Measurements from ENCODE around the gene PITPNC1. TPM values are rescaled to one million over a fixed set of nuclear protein-coding genes. Genes with fewer than 3 reads are reported as not detected.

The PITPNC1 gene
- total and polyA plus RNA-seq, 11 donors: 7.0 to 20.8 (median 11.3) TPM

GRCh38 chr17:67636834-67637520 lies 259.9 kb downstream of the PITPNC1 start:
- H3K36me3 ChIP-seq: peaks cover 0 to 13% (median 4%) of the 10 kb centered on the region in 9 donors
- ATAC-seq (no peak), DNase-seq (no peak)
- H3K27ac ChIP-seq: no peak overlapping the region
- TF ChIP-seq POLR2A (IDR thresholded peaks at IDR 0.05) (no peak), CTCF (IDR thresholded peaks at IDR 0.05) (no peak)
- no peaks in the 10 kb centered on the region for H3K9me3 ChIP-seq
- peaks cover 0 to 30% (median 9%) of the 10 kb centered on the region in 12 donors for H3K4me1 ChIP-seq
- no peaks in the 10 kb centered on the region for H3K27me3 ChIP-seq
- H3K4me3 ChIP-seq: no peak overlapping the region
- intact Hi-C loops (cut with DNase I): loop anchor here in 3 of 10 donors (5.0 to 10.0 kb wide), 3 partner anchors 50 to 260 kb away; partner anchors contain the start of gene PITPNC1 (in 1 of the 3)
- WGBS, 4 donors: 75 to 86% (median 77%) methylated on average over 13 of the region's 13 CpGs

GRCh38 chr17:67637901-67638641 lies 261.0 kb downstream of the PITPNC1 start:
- DNase-seq: no peak
- no peaks in the 10 kb centered on the region for H3K9me3 ChIP-seq
- TF ChIP-seq CTCF (IDR thresholded peaks at IDR 0.05) (no peak), POLR2A (IDR thresholded peaks at IDR 0.05) (no peak)
- H3K27ac ChIP-seq: no peak overlapping the region
- ATAC-seq: no peak
- H3K27me3 ChIP-seq: no peaks in the 10 kb centered on the region
- H3K4me1 ChIP-seq: peaks cover 0 to 27% (median 9%) of the 10 kb centered on the region in 12 donors
- intact Hi-C loops (cut with DNase I): loop anchor here in 3 of 10 donors (5.0 to 10.0 kb wide), 3 partner anchors 49 to 261 kb away; partner anchors contain the start of gene PITPNC1 (in 1 of the 3)
- H3K36me3 ChIP-seq: peaks cover 0 to 7% (median 0%) of the 10 kb centered on the region in 9 donors
- WGBS, 4 donors: 72 to 88% (median 75%) methylated on average over 7 to 8 of the region's 8 CpGs
- no peak overlapping the region for H3K4me3 ChIP-seq

- Histone ChIP-seq H3K4me3 (no peak overlapping the region), H3K36me3 (peaks cover 0 to under 1% (median 0%) of the 10 kb centered on the region in 9 donors), H3K9me3 (no peaks in the 10 kb centered on the region), H3K27me3 (no peaks in the 10 kb centered on the region), H3K27ac (peak overlapping the region in 5 of 12 donors; percentile 42 to 58 (median 47)), H3K4me1 (peaks cover 0 to 23% (median 9%) of the 10 kb centered on the region in 12 donors)
- no peak for ATAC-seq
- no peak for TF ChIP-seq POLR2A (IDR thresholded peaks at IDR 0.05)
- TF ChIP-seq CTCF (IDR thresholded peaks at IDR 0.05): no peak
- 88 to 91% (median 89%) methylated on average over 4 of the region's 4 CpGs for WGBS, 4 donors
- no peak for DNase-seq
- intact Hi-C loops (cut with DNase I): loop anchor here in 3 of 10 donors (5.0 to 10.0 kb wide), 3 partner anchors 48 to 262 kb away; partner anchors contain the start of gene PITPNC1 (in 1 of the 3)
These were observed 261.8 kb downstream of the PITPNC1 start for GRCh38 chr17:67638871-67639270.

GRCh38 chr17:67639555-67639954 lies 262.5 kb downstream of the PITPNC1 start:
- no peaks in the 10 kb centered on the region for H3K36me3 ChIP-seq
- no peak overlapping the region for H3K4me3 ChIP-seq
- WGBS, 4 donors: 74 to 78% (median 77%) methylated on average over 4 of the region's 4 CpGs
- peaks cover 0 to 18% (median 4%) of the 10 kb centered on the region in 12 donors for H3K4me1 ChIP-seq
- no peaks in the 10 kb centered on the region for H3K27me3 ChIP-seq
- peak; percentile 22 to 55 (median 54) for ATAC-seq
- intact Hi-C loops (cut with DNase I): loop anchor here in 3 of 10 donors (5.0 to 10.0 kb wide), 3 partner anchors 48 to 262 kb away; partner anchors contain the start of gene PITPNC1 (in 1 of the 3)
- DNase-seq: no peak
- no peaks in the 10 kb centered on the region for H3K9me3 ChIP-seq
- TF ChIP-seq CTCF (IDR thresholded peaks at IDR 0.05) (no peak), POLR2A (IDR thresholded peaks at IDR 0.05) (no peak)
- H3K27ac ChIP-seq: peak overlapping the region in 7 of 12 donors; percentile 2 to 58 (median 44)
